GM12801 (cell line): ENCODE measurements around the gene ETAA1.

Experiments used
- CTCF ChIP-seq: IDR thresholded peaks from one replicate; pipeline ENCODE4 v1.5.1; 2011; ENCODE audit warnings: control low read depth; ENCODE audit not compliant: insufficient read length; ENCODE audit errors: extremely low read depth

The ETAA1 gene

GRCh38 chr2:67397143-67397986, at the start of gene ETAA1:
Gene ETAA1 (plus strand): TSS chr2:67397333. CDS start chr2:67397449, 116 bp downstream.
- no peak for TF ChIP-seq CTCF

GRCh38 chr2:67366832-67367412, 30.2 kb upstream of the ETAA1 start:
- TF ChIP-seq CTCF: no peak

- no peak for TF ChIP-seq CTCF
Measured at GRCh38 chr2:67374481-67374880, 22.7 kb upstream of the ETAA1 start.

GRCh38 chr2:67374949-67375348, 22.2 kb upstream of the ETAA1 start:
- no peak for TF ChIP-seq CTCF

- no peak for TF ChIP-seq CTCF
Measured at GRCh38 chr2:67378555-67378954, 18.6 kb upstream of the ETAA1 start.

- no peak for TF ChIP-seq CTCF
Measured at GRCh38 chr2:67379048-67379447, 18.1 kb upstream of the ETAA1 start.

GRCh38 chr2:67384123-67384822, 12.9 kb upstream of the ETAA1 start:
- no peak for TF ChIP-seq CTCF
